HG02763 (cell line): ENCODE data around the gene ZNF490.

Experiments
- ATAC-seq: cut with Tn5 transposase; IDR thresholded peaks from one replicate; pipeline ENCODE4 v1.9.1; 2021; ENCODE audit warnings: mild to moderate bottlenecking, moderate library complexity; ENCODE audit not compliant: unreplicated experiment

ZNF490 gene

DNA sequence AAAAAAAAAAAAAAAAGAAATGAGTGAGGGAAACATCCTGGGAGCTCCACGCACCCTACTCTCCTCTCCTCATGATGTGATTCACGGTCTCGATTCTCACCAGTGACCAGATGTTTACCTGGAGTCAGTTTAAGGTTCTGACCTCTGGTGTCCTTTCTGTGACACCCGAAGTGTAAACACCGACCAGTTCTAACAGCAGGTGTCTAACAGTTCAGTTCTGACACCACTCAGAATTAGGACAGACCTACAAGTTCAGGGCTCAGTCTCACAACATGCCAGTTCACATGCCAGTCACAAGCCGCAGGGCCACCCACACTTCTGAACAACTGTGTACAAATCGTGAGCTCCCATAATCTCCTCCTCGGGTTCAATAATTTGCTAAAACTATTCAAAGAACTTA lies 65.3 kb downstream of the ZNF490 start:
- no peak for ATAC-seq

DNA sequence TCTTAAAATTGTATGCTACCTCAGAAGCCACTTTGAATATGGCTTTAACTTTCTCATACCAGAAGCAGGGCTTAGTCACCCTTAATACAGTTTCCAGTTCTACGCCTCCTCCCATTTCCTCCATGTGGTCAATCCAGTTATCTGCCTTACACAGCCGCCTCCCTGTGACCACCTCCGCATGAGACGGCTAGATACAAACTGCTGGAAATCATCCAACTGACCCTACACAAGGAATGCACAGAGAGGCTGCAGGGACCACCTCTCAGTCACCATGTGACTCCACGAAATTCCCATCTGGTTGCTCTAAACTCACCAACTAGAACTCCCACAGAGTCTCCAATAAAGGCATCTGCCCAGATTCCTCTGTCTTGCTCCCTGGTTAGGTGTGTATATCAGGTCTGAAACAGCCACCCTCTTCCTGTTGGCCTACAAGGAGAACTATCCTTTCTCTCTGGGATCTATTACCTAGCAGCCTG lies 66.2 kb downstream of the ZNF490 start:
- no peak for ATAC-seq

DNA sequence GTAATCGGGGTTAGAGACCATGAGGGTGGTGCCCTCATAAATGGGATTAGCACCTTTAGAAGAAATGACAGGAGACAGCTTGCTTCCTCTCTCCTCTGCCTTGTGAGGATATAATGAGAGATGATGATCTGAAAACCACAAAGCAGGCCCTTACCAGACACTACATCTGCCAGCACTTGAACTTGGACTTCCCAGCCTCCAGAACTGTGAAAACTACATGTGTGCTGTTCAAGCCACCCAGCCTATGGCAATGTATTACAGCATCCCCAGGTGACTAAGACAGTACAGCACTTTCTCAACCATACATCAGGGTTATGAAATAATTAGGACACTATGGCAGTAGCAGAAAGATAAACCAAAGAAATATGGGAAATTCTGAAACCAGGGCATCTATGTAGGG lies 66.8 kb downstream of the ZNF490 start:
- no peak for ATAC-seq
